ENCODE data around the gene GALNT17.

The GALNT17 gene

DNA sequence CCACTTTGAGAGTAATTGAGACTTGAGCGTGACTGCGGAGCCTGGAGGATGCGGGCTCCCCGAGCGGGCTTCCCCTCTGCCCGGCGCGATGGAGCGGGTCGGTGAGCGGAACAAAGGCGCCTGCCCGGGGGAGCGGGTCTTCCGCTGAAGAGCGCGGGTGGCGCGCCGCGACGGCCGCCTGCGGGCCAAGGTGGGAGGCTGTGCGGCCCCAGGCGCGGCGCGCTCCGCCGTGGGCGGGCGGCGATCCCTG, at the start of gene GALNT17:
Gene GALNT17, plus strand, starts transcription at position 18 of the 250 bp plus-strand sequence.
- no peak for DNase-seq

- DNase-seq = no peak
These were observed 36.6 kb upstream of the GALNT17 start for GRCh38 chr7:71095266-71095860.

DNA sequence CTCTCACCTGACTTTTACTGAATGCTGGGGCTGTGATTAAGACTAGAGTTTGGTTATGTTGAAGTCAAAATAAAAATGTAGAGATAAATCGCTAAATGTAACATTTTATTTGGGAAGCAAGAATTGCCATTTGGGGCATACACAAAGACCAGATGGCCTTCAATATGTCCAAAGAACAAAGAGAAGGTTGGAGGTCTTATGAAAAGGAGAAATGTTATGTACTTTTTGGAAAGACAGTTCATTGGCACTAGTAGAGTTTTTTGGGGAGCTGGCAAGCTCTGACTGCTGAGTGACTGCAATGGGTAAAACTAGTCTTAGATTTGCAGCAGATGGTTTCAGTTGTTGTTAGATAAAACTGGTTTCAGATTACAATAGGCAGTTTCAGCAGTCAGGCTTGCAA, 35.6 kb upstream of the GALNT17 start:
- DNase-seq = no peak

GRCh38 chr7:71106226-71106625, 25.7 kb upstream of the GALNT17 start:
- DNase-seq = no peak

- DNase-seq = no peak
These were observed 19.5 kb upstream of the GALNT17 start for GRCh38 chr7:71112436-71112835.

DNA sequence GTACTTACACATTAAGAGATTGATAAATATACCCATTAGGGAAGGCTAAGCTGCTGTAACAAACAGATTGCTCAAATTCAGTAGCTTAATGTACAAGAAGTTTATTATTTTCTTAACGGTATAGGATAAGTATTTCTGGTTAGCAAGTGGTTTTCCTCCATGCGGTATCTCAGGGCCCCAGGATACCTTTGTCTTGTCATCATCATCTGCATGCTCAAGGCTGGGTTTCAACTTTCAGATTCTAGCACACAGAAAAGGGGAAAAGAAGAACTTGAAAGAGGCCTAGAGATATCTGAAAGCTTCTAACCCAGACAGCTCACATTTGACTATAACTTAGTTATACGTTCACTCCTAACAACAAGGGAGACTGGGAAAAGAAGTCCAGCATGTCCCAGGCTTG, 11.8 kb upstream of the GALNT17 start:
- DNase-seq = no peak

GRCh38 chr7:71129126-71129525, 2.8 kb upstream of the GALNT17 start:
- no peak for DNase-seq

DNA sequence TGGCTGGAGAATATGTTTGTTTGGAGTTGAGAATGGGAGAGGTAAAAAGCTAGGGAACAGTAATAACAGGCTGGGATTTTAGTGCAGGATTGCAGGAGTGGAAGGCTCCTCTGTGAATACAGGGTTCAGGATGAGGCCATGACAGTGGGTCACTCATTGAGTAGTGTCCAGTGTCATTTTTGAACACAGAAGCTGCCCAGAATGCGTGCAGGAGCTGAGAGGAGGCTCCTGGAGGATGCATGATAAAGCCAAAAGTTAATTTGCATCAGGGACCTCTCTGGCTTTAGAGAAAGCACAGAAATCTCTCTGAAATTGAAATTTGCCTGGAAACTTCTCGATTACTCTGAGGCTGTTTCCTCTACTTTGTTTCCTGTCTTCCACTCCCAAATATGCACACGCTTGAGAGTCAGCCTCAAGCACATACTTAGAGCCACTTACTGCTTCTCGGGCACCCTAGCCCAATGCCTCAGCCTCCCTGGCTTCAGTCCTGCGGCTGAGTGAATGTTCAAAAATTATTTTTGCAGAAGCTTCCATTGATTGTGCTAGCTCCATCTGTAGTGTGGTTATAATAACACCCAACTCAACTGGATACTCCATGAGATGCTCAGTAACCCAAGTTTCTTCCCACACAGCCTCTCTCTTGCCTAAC, 1.8 kb upstream of the GALNT17 start:
- no peak for DNase-seq

- DNase-seq = no peak
These were observed 453 bp upstream of the GALNT17 start for GRCh38 chr7:71131256-71132126.

DNA sequence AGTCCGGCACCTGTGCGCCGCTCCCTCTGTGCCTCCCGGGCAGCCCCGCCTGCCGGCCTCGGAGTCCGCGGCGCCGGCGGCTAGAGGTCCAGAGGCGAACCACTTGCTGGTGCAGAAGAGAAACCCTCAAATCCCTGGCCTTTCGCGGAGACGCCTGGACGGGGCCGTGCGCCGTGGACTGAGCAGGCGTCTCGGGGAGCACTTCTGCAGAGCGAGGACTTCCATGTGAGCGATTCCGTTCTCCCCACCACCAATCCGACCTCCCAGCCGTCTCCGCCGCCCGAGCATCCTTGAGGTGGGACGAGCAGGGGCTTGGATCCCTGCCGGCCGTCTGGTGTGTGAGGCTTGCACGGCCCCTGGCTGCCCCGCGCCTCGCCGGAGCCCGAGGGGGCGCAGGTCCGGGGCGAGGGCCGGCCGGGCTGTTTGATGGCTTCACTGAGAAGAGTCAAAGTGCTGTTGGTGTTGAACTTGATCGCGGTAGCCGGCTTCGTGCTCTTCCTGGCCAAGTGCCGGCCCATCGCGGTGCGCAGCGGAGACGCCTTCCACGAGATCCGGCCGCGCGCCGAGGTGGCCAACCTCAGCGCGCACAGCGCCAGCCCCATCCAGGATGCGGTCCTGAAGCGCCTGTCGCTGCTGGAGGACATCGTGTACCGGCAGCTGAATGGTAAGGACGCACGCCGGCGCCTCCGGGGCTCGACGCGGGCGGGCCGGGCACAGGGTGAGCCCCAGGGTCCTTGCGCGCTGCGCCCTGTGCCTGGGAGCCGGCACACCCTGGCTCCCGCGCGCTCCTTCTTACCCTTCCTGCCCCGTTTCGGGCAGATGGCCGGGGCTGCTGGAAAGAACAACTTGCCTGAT, 660 bp downstream of the GALNT17 start:
- no peak for DNase-seq

DNA sequence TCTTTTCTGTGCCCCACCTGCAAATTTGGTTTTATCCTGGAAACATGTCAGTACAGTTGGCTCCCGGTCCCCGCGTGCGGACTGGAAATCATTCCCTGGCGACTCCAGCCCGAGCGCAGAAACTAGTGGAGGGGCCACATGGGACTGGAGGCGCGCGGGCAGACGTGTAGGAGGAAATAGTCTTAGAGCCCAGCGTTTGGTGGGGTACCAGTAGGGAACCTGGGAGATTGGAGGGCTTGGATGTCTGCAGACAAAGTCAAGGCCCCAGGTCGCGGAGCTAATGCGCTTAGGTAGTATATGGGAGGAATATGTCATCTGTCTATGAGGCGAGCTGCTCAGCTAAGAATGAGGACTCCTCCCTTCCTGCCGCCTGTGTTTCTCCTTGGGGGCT, 1.3 kb downstream of the GALNT17 start:
- no peak for DNase-seq

- no peak for DNase-seq
These were observed 1.9 kb downstream of the GALNT17 start for GRCh38 chr7:71133856-71134255.

DNA sequence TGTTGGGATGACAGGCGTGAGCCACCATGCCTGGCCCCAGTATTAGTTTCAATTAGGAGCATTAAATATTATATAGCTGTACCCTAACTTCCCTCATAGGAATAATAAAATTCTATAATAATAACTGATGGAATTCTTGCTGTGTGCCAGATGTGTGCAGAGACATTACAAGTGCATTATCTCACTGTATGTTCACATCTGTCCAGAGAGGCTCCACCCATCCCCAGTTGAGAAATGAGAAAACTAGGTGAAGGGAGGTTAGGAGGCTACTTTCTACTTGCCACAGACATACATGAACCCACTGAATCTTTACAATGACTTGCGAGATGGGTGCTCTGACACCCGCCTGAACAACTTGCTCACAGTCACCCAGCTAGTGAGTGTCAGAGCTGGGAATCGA, 3.2 kb downstream of the GALNT17 start:
- no peak for DNase-seq

DNA sequence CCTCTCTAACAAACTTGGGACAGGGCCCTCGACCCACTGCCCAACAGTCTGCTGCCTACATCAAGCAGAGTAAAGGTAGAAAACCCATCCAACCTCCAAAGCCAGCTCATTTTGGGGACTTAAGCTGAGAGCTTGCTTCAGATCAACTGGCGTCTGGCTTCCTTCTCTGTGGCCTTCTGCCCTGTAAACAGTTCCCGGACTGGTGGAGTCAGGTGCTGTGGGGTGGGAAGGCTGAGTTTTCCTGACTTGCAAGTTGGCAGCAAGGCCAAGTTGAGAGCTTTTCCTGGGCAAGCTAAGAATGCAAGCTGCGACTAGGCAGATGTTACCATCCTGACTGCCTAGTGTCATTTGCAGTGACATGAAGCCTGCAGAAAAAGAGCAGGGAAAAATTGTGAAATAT, 3.7 kb downstream of the GALNT17 start:
- DNase-seq = no peak

DNA sequence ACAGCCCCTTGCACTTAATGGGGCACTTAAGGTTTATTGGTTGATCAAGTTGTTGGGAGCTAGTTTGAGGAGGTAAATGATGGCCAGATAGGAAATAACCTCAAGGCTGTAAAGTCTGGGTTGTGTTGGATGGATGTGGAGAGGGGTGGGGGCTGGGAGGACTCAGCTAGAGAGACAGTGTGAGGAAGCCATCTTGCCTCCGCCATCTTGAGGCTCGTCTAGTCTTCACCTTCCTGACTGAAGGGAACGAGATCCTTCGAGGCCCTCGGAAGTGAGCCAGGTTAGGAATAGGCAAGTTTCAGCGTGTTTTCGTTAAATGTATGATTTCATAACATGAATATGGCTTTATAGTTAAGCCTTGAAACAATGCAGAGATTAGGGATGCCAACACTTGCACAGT, 5.5 kb downstream of the GALNT17 start:
- DNase-seq = no peak

- no peak for DNase-seq
These were observed 8.3 kb downstream of the GALNT17 start for GRCh38 chr7:71140264-71140663.

GRCh38 chr7:71144963-71145362, 13.0 kb downstream of the GALNT17 start:
- DNase-seq = no peak

DNA sequence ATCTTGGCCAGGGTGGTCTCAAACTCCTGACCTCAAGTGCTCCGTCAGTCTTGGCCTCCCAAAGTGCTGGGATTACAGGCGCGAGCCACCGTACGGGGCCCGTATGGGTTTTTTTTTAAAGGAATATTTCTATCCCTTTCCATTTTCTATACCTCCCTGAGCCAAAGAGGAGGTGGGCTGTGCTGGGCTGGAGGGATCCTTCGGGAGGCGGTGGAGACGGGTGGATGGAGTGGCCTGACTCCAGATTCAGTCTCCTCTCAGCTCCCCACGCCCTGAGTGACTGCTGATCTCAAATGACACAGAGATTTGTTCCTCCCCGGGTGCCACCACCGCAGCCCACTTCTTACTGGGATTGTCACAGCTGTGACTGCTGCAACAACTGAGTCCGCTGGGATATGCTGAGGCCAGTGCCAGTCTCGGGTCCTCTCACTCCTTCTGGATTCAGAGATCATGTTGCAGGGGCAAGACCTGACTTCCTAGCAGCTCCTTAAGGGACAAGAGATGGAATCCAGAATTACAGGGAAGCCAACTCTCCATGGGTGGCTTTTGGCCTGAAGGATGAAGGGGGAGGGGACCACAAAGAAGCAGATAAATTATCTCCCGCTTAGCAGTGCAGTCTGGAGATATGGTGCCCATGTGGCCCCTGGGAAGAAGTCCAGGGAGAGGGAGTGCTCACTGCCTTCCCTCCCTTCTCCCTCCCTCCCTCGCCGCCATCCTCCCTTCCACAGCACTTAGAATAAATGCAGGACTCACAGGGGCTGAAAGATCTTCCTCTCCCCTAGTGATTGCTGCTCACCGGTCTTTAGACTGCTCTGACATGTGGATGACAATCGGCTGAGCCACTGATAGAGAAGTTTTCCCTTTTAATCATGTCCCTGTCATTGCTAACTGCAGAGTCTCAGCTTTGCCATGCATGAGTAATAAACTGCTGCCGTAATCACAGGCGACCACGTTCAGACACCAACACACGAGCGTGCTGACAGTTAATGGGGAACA, 14.3 kb downstream of the GALNT17 start:
- DNase-seq = no peak

DNA sequence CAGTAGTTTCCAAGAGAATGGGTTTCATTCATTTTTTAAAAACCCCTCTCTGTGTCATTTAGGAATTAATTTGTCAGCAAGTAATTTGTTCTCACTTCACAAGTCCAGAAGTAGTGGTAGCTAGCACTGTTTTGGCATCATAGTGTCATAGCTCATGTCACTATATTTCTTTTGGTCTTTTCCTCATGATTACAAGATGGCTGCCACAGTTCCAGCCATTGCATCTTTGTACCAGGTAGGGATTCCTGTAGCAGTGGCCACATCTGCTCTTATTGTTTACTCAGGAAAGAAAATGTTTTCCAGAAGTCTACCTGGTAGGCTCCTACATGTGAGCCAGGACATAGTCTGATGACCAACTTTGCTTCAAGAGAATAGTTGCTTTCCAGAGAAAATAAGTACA, 16.2 kb downstream of the GALNT17 start:
- DNase-seq = no peak

GRCh38 chr7:71155236-71155635, 23.3 kb downstream of the GALNT17 start:
- no peak for DNase-seq

DNA sequence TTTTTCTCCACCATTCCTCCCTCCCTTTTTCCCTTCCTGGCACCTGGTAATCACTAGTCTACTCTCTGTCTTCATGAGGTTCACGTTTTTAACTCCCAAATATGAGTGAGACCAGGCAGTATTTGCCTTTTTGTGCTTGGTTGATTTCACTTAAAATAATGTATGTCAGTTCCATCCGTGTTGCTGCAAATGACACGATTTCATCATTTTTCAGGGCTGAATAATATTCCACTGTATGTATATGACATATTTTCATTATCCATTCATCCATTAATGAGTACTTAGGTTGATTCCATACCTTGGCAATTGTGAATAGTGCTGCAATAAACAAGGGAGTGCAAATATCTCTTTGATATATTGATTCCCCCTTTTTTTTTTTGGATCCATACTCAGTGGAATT, 25.8 kb downstream of the GALNT17 start:
- no peak for DNase-seq

DNA sequence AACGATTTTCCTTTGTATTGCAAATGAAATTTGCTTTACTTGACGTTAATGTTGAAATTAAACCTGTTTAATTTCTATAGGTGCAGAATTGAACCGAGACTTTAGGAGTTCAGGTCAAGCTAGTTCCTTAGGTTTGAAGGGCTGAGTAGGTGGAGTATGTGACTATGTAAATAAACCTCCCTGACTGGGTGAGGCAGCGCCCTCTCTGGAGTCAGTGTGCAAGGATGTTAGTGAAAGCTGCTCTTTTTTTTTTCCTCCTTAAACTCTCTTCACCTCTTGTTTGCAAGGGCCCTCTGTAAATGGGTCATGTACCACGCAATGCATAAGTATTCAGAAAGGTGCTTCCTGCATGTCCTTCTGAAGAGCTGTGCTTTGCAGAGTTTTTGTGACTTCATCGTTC, 33.8 kb downstream of the GALNT17 start:
- DNase-seq = no peak
